CD4-positive, CD25-positive, alpha-beta regulatory T cell (primary cell): ENCODE data around the gene DEFB125. TPM values are rescaled to one million over a fixed set of nuclear protein-coding genes. Genes with fewer than 3 reads are reported as not detected.
"Not testable (repeated sequence)": the region's sequence is repeated elsewhere in the genome, so short reads cannot be mapped to it uniquely, and the experiment has no call there.

ENCODE experiments used
- ATAC-seq, 2 donors: fragments of 150-1000 bp; cut with Tn5 transposase; one replicate each; pipeline ENCODE4 v1.10.0; 2021; ENCODE audit warnings: low read depth in 2 of 2, moderate number of reproducible peaks in 2 of 2, moderate library complexity in 1 of 2
- DNase-seq, 3 donors: peaks; one replicate each; pipeline versions ENCODE4 v3.0.0 to v3.0.0-alpha.2; 2012 to 2022; ENCODE audit warnings: mixed read lengths in 1 of 3
- H3K27ac ChIP-seq: one replicate; pipeline ENCODE4 v1.7.0; 2013; ENCODE audit warnings: mild to moderate bottlenecking, low read length; ENCODE audit not compliant: insufficient read depth, poor library complexity, severe bottlenecking
- H3K27me3 ChIP-seq: one replicate; pipeline ENCODE4 v1.7.0; 2013; ENCODE audit warnings: low read length; ENCODE audit not compliant: control insufficient read depth, insufficient read depth
- H3K36me3 ChIP-seq: one replicate; pipeline ENCODE4 v1.7.0; 2013; ENCODE audit warnings: mild to moderate bottlenecking, low read length, moderate library complexity; ENCODE audit not compliant: control insufficient read depth, insufficient read depth
- H3K4me1 ChIP-seq: 2 replicates; pipeline ENCODE4 v1.7.0; 2013; ENCODE audit warnings: mild to moderate bottlenecking, low read length; ENCODE audit not compliant: insufficient read depth, control insufficient read depth, poor library complexity, severe bottlenecking
- H3K4me3 ChIP-seq: one replicate; pipeline ENCODE4 v1.7.0; 2013; ENCODE audit warnings: low read depth, mild to moderate bottlenecking, low read length, moderate library complexity
- H3K9me3 ChIP-seq, 2 experiments: 1 replicate in 1 of 2; 2 replicates in 1 of 2; pipeline ENCODE4 v1.7.0; 2013; ENCODE audit warnings: low read length in 2 of 2, mild to moderate bottlenecking in 1 of 2, moderate library complexity in 1 of 2; ENCODE audit not compliant: control insufficient read depth in 2 of 2
- H3K27ac Mint-ChIP-seq, 3 donors: one replicate each; pipeline ENCODE4 v1.8.0; 2020 to 2022; ENCODE audit warnings: mild to moderate bottlenecking in 3 of 3, mixed read lengths in 3 of 3, moderate library complexity in 2 of 3
- H3K27me3 Mint-ChIP-seq: one replicate; pipeline ENCODE4 v1.8.0; 2022; ENCODE audit warnings: mild to moderate bottlenecking, mixed read lengths
- H3K36me3 Mint-ChIP-seq: one replicate; pipeline ENCODE4 v1.8.0; 2020; ENCODE audit warnings: mixed read lengths
- H3K4me1 Mint-ChIP-seq, 4 donors: one replicate each; pipeline ENCODE4 v1.8.0; 2020 to 2022; ENCODE audit warnings: mixed read lengths in 4 of 4, mild to moderate bottlenecking in 1 of 4
- H3K4me3 Mint-ChIP-seq, 4 donors: one replicate each; pipeline ENCODE4 v1.8.0; 2020 to 2022; ENCODE audit warnings: mild to moderate bottlenecking in 4 of 4, mixed read lengths in 4 of 4, moderate library complexity in 3 of 4
- H3K9me3 Mint-ChIP-seq, 7 donors: one replicate each; pipeline ENCODE4 v1.8.0; 2020 to 2022; ENCODE audit warnings: mixed read lengths in 7 of 7, mild to moderate bottlenecking in 3 of 7, moderate library complexity in 2 of 7
- polyA plus RNA-seq, 4 donors: library from polyadenylated mRNA; unstranded; fragments of 300-500 nt; fragmentation: Illumina TruSeq; gene quantifications; one replicate each; pipeline ENCODE4 v1.2.3, GENCODE V29; 2021
- total RNA-seq: library from RNA; stranded (reverse); gene quantifications from one replicate; pipeline ENCODE4 v1.2.3, GENCODE V29; 2022

DEFB125 gene
- total and polyA plus RNA-seq, 5 donors from 2014 or later, result not detected

- H3K9me3 ChIP-seq, result peaks cover 0 to 4% of the 10 kb centered on the region in 2 experiments
Observed at GRCh38 chr20:77231-77630, 10.2 kb upstream of the DEFB125 start.

DNA sequence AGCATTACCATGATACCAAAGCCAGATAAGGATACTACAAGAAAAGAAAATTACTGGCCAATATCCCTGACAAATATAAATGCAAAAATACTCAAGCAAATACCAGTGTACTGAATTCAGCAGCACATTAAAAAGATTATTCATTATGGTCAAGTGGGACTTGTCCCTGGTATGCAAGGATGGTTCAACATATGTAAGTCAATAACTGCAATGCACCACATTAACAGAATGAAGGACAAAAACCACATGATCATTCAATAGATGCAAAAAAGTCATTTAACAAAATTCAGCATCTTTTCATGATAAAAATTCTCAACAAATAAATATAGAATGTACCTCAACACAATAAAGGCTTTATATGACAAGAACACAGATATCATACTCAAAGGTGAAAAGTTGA lies 9.1 kb upstream of the DEFB125 start:
- H3K4me3 ChIP-seq, result no peak overlapping the region
- Mint-ChIP-seq H3K4me1 (no peaks in the 10 kb centered on the region), H3K27ac (no peak overlapping the region), H3K27me3 (peaks cover 38% of the 10 kb centered on the region), H3K4me3 (no peak overlapping the region), H3K9me3 (peaks cover 0 to 26% (median 10%) of the 10 kb centered on the region in 7 donors), H3K36me3 (peaks cover 3% of the 10 kb centered on the region)
- DNase-seq (no peak), ATAC-seq (no peak)
- no peak overlapping the region for H3K27ac ChIP-seq
- H3K4me1 ChIP-seq, result no peaks in the 10 kb centered on the region
- H3K27me3 ChIP-seq, result peaks cover 30% of the 10 kb centered on the region
- H3K36me3 ChIP-seq, result no peaks in the 10 kb centered on the region
- H3K9me3 ChIP-seq, result peaks cover 0 to 4% of the 10 kb centered on the region in 2 experiments

More at GRCh38 chr20:77231-77630, 10.2 kb upstream of the DEFB125 start:
- no peak for DNase-seq
- ATAC-seq, result no peak
- Mint-ChIP-seq H3K4me3 (no peak overlapping the region), H3K9me3 (peaks cover 0 to 26% (median 10%) of the 10 kb centered on the region in 7 donors), H3K4me1 (no peaks in the 10 kb centered on the region), H3K36me3 (peaks cover 3% of the 10 kb centered on the region), H3K27ac (no peak overlapping the region), H3K27me3 (peaks cover 47% of the 10 kb centered on the region)
- no peak overlapping the region for H3K4me3 ChIP-seq
- no peak overlapping the region for H3K27ac ChIP-seq
- no peaks in the 10 kb centered on the region for H3K4me1 ChIP-seq
- peaks cover 24% of the 10 kb centered on the region for H3K27me3 ChIP-seq
- no peaks in the 10 kb centered on the region for H3K36me3 ChIP-seq

- Histone ChIP-seq H3K36me3 (no peaks in the 10 kb centered on the region), H3K4me1 (no peaks in the 10 kb centered on the region), H3K9me3 (peaks cover 0 to 4% of the 10 kb centered on the region in 2 experiments), H3K4me3 (no peak overlapping the region), H3K27me3 (peaks cover 32% of the 10 kb centered on the region), H3K27ac (no peak overlapping the region)
- Mint-ChIP-seq H3K27ac (no peak overlapping the region), H3K9me3 (peaks cover 0 to 24% (median 10%) of the 10 kb centered on the region in 7 donors), H3K4me1 (no peaks in the 10 kb centered on the region), H3K36me3 (peaks cover 3% of the 10 kb centered on the region), H3K27me3 (peaks cover 28% of the 10 kb centered on the region), H3K4me3 (no peak overlapping the region)
- DNase-seq (no peak), ATAC-seq (no peak)
Observed at GRCh38 chr20:79565-79964, 7.9 kb upstream of the DEFB125 start.

- peaks cover 47% of the 10 kb centered on the region for H3K27me3 Mint-ChIP-seq
- DNase-seq, result no peak
- ATAC-seq, result no peak
Observed at GRCh38 chr20:90651-91050, 3.2 kb downstream of the DEFB125 start.

DNA sequence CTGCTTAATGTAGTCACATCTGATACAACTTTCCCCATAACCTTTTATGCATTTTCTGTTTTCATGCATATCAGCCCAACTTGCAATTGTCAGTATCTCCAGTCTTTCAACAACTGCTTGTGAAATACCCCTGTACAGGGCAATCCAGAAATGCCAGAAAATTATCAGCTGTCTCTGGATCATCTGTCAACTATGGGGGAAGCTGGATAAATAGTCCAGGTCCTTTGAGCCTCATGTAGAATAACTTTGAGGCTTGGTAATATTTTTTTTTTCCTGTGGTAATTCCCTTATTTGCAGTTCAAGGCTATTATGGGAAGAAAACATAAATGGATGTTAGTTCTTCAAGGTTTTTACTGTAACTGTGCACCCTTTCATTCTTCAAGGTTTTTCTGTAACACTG lies 6.2 kb downstream of the DEFB125 start:
- DNase-seq, result no peak
- no peak overlapping the region for H3K27ac Mint-ChIP-seq

More at GRCh38 chr20:90651-91050, 3.2 kb downstream of the DEFB125 start:
- Histone ChIP-seq H3K36me3 (no peaks in the 10 kb centered on the region), H3K4me1 (no peaks in the 10 kb centered on the region), H3K4me3 (no peak overlapping the region), H3K27ac (no peak overlapping the region), H3K9me3 (peaks cover 11 to 13% of the 10 kb centered on the region in 2 experiments), H3K27me3 (peaks cover 16% of the 10 kb centered on the region)
- peak overlapping the region in 1 of 3 donors; percentile 54 for H3K27ac Mint-ChIP-seq
- no peak overlapping the region for H3K4me3 Mint-ChIP-seq
- no peaks in the 10 kb centered on the region for H3K4me1 Mint-ChIP-seq
- H3K36me3 Mint-ChIP-seq, result no peaks in the 10 kb centered on the region
- H3K9me3 Mint-ChIP-seq, result peaks cover 3 to 12% (median 8%) of the 10 kb centered on the region in 7 donors

DNA sequence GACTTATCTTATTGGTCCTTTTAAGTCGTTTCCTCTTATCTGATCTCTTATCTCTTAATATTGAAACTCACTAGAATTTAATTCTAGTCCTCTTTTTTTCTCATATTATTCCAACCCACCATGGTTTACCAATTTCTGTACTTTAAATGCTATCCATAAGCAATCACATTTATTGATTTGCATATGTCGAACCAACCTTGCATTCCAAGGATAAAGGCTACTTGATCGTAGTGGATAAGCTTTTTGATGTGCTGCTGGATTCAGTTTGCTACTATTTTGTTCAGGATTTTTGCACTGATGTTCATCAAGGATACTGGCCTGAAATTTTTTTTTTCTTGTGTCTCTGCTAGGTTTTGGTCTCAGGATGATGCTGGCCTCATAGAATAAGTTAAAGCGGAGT lies 7.7 kb downstream of the DEFB125 start:
- H3K4me3 ChIP-seq, result no peak overlapping the region
- no peak for ATAC-seq
- peaks cover 7 to 23% (median 14%) of the 10 kb centered on the region in 7 donors for H3K9me3 Mint-ChIP-seq
- no peak for DNase-seq
- H3K9me3 ChIP-seq, result peaks cover 13 to 20% of the 10 kb centered on the region in 2 experiments
- H3K36me3 ChIP-seq, result no peaks in the 10 kb centered on the region
- H3K27me3 Mint-ChIP-seq, result peaks cover 32% of the 10 kb centered on the region
- H3K27ac ChIP-seq, result no peak overlapping the region
- no peaks in the 10 kb centered on the region for H3K36me3 Mint-ChIP-seq
- H3K4me1 Mint-ChIP-seq, result no peaks in the 10 kb centered on the region
- peaks cover 21% of the 10 kb centered on the region for H3K27me3 ChIP-seq
- H3K27ac Mint-ChIP-seq, result no peak overlapping the region
- no peak overlapping the region for H3K4me3 Mint-ChIP-seq
- no peaks in the 10 kb centered on the region for H3K4me1 ChIP-seq

More for the DNA sequence above, 6.2 kb downstream of the DEFB125 start:
- ATAC-seq, result no peak
- H3K36me3 ChIP-seq, result no peaks in the 10 kb centered on the region
- H3K4me1 Mint-ChIP-seq, result no peaks in the 10 kb centered on the region
- no peak overlapping the region for H3K27ac ChIP-seq
- H3K9me3 ChIP-seq, result peaks cover 13 to 20% of the 10 kb centered on the region in 2 experiments
- no peak overlapping the region for H3K4me3 Mint-ChIP-seq
- no peaks in the 10 kb centered on the region for H3K36me3 Mint-ChIP-seq
- H3K4me3 ChIP-seq, result no peak overlapping the region
- H3K27me3 Mint-ChIP-seq, result peaks cover 35% of the 10 kb centered on the region
- H3K27me3 ChIP-seq, result peaks cover 21% of the 10 kb centered on the region
- peaks cover 7 to 23% (median 14%) of the 10 kb centered on the region in 7 donors for H3K9me3 Mint-ChIP-seq
- H3K4me1 ChIP-seq, result no peaks in the 10 kb centered on the region

GRCh38 chr20:97691-98090 lies 10.2 kb downstream of the DEFB125 start:
- ATAC-seq, H3K4me1 Mint-ChIP-seq, H3K36me3 ChIP-seq, H3K27ac Mint-ChIP-seq, H3K36me3 Mint-ChIP-seq, DNase-seq, H3K4me1 ChIP-seq, H3K4me3 Mint-ChIP-seq, H3K4me3 ChIP-seq, H3K27ac ChIP-seq: not testable (repeated sequence)
- Histone ChIP-seq H3K9me3 (peaks cover 13 to 20% of the 10 kb centered on the region in 2 experiments), H3K27me3 (peaks cover 21% of the 10 kb centered on the region)
- peaks cover 29% of the 10 kb centered on the region for H3K27me3 Mint-ChIP-seq
- peaks cover 7 to 23% (median 12%) of the 10 kb centered on the region in 7 donors for H3K9me3 Mint-ChIP-seq

- no peaks in the 10 kb centered on the region for H3K36me3 Mint-ChIP-seq
- Histone ChIP-seq H3K4me1 (no peaks in the 10 kb centered on the region), H3K4me3 (no peak overlapping the region), H3K27ac (no peak overlapping the region), H3K36me3 (no peaks in the 10 kb centered on the region), H3K27me3 (peaks cover 12% of the 10 kb centered on the region), H3K9me3 (peaks cover 0 to 1% of the 10 kb centered on the region in 2 experiments)
- ATAC-seq (no peak), DNase-seq (no peak)
- no peaks in the 10 kb centered on the region for H3K4me1 Mint-ChIP-seq
- H3K4me3 Mint-ChIP-seq, result no peak overlapping the region
- H3K27me3 Mint-ChIP-seq, result peaks cover 32% of the 10 kb centered on the region
- peak overlapping the region in 1 of 3 donors; percentile 48 for H3K27ac Mint-ChIP-seq
- peaks cover 0 to 3% (median 0%) of the 10 kb centered on the region in 7 donors for H3K9me3 Mint-ChIP-seq
Observed at GRCh38 chr20:101975-102374, 14.5 kb downstream of the DEFB125 start.
